ENCODE measurements around the gene SEMG1.

Gene SEMG1

DNA sequence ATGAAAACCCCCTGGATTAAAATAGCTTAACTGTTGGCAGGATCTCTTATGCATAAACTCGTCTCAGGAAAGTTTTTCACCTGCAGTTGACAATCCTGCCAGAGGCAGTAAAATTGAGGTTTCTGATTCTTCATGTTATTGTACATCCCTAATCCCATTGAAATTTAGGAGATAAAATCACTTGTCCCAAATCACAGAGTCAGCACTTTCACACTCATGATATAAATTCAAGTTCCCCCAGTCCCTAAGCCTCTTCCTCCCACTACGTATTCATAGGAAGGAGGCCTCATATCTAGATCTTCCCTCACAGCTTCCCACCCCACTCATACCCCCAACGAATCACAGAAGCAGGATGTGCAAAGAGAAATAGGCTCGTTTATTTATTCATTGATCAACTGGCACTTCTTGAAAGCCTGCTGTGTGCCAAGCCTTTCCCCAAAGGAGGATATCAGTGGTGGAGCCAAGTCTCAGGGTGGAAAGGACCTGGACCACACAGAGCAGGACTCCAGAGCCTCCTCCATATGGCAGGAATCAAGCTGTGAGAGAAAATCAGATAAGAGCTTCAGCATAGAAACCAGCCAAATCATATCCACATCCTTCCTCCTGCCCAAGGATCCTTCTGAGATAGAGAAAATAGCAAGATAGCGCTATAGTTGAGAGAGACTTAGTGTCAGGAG is 45.2 kb downstream of the SEMG1 start:
- H3K4me3 ChIP-seq (ENCODE audit: control insufficient read depth, low read depth, low read length), result no peak overlapping the region
- TF ChIP-seq CTCF (IDR thresholded peaks at IDR 0.05; ENCODE audit: control insufficient read depth, insufficient read depth, low read depth, low read length, missing control alignments), result no peak
- no peak for DNase-seq (ENCODE audit: low read depth)

DNA sequence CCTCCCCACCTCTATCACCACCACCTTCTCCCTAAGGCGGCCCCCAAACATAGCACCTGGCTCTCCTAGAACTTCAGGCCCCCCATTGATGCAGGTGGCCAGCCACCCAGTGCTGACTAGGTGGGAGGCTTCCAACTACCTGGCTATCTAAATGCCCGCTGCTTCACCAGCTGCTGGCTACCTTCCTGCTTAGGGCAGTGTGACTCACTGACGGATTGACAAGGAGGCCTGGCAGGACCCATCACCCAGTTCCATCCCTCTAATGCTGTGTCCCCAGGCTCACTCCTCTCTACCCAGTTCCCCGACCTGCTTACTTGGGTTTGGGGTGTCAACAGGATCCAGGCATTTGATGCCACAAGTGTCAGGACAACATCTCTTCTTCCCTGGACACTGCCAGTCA is 46.4 kb downstream of the SEMG1 start:
- TF ChIP-seq CTCF (IDR thresholded peaks at IDR 0.05; ENCODE audit: control insufficient read depth, insufficient read depth, low read depth, low read length, missing control alignments), result no peak
- DNase-seq (ENCODE audit: low read depth), result no peak
- H3K4me3 ChIP-seq (ENCODE audit: control insufficient read depth, low read depth, low read length), result no peak overlapping the region

DNA sequence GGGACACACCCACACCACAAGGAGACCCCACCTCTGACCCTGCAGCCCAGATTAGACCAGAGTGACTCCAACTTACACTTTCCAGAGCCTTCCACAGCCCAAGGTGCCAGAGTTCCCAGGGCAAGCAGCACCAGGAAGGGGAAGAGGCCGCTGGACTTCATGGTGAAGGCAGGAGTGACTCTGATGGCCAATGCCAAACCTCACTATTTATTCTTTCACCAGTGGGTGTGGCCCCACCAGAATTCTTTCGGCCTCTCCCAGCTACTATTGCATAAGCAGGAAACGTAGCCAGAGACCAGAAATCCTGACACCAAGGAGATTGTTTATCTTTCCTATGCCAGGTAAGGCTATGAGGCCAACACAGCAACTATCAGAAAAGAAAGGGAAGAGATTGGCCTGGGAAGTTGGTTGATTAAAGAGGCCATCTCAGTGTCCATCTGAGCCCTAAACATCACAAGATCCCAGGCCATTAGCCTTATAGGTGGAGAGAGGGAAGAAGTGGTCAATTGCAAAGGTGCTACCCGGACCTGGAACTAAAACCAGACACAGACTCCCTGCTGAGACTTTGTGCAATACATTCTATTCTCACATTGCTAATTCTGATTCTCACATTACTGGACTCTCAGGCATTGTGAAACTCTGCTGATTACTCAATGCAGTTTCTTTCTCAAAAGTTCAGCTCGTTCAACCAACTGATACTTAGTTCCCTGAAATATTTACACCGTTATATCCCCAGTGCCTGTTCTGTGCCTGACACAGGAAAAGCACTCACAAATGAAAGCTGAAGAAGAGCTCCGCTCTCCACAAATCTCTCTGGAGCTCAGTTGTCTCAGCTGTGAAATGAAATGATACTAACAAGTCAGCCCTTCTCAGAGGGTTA is 47.8 kb downstream of the SEMG1 start, which contains the start of gene SLPI:
SLPI (minus strand) TSS at position 182 of the 880 bp plus-strand sequence; CDS start at position 161, 21 bp downstream.
- DNase-seq (ENCODE audit: low read depth), result peak; percentile 25
- TF ChIP-seq CTCF (IDR thresholded peaks at IDR 0.05; ENCODE audit: control insufficient read depth, insufficient read depth, low read depth, low read length, missing control alignments), result no peak
- H3K4me3 ChIP-seq (ENCODE audit: control insufficient read depth, low read depth, low read length), result no peak within 1 kb of the TSS

DNA sequence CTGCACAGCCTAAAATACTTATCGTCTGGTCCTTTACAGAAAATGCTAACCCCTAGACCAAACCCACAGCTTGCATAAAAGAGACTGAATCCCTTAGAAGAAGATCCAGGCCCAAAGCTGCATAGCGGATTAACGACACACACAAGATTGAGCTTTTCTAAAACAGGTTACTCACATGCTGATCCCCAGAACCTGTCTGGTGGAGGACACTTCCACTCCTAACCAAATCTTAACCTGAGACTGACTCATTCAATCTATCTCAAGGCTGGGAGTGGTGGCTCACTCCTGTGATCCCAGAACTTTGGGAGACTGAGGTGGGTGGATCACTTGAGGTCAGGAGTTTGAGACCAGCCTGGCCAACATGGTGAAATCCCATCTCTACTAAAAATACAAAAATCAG is 50.3 kb downstream of the SEMG1 start:
- TF ChIP-seq CTCF (IDR thresholded peaks at IDR 0.05; ENCODE audit: control insufficient read depth, insufficient read depth, low read depth, low read length, missing control alignments), result no peak
- no peak for DNase-seq (ENCODE audit: low read depth)
- H3K4me3 ChIP-seq (ENCODE audit: control insufficient read depth, low read depth, low read length), result no peak overlapping the region

DNA sequence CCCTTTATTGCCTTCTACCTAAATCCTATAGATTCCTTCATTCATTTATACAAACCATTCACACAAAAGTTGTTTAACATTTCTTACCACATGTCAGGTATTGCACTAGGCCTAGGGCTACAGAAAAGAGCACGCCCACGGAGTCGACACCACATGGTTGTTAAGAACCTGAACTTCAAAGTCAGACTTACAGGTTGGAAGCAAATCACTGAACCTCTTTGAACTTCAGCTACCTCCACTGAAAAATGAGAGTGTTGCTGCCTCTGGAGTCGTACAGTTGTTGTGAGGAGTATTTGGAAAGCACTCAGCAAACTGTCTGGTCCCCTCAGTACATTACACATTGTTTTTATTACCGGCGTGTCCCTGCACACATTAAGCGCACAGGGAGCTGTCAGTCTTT is 50.9 kb downstream of the SEMG1 start:
- no peak for TF ChIP-seq CTCF (IDR thresholded peaks at IDR 0.05; ENCODE audit: control insufficient read depth, insufficient read depth, low read depth, low read length, missing control alignments)
- no peak for DNase-seq (ENCODE audit: low read depth)

DNA sequence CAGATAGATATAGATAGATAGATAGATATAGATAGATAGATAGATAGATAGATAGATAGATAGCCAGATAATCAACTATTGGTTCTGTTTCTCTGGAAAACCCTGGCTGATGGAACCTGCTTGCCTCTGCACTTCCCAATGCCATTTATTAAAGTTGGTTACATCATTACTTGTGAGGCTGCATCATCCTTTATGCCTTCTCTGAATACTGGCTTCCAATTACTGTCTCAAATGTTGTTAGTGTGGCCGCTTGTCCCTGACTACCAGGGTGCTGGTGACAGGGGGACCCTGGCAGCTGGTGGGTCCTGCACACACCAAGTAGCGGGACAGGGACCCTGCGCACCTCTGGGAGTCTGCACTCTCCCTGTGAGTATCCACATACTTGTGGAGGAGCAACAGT is 51.4 kb downstream of the SEMG1 start:
- no peak overlapping the region for H3K4me3 ChIP-seq (ENCODE audit: control insufficient read depth, low read depth, low read length)
- no peak for DNase-seq (ENCODE audit: low read depth)
- no peak for TF ChIP-seq CTCF (IDR thresholded peaks at IDR 0.05; ENCODE audit: control insufficient read depth, insufficient read depth, low read depth, low read length, missing control alignments)

More for the DNA sequence above, 50.9 kb downstream of the SEMG1 start:
- H3K4me3 ChIP-seq (ENCODE audit: control insufficient read depth, low read depth, low read length), result no peak overlapping the region

Measured in AG09309 (cell line).